NCI-H82 treated with DMSO at 0.1 percent for 48 hours (cell line): Measurements from ENCODE around the gene NOTO.
A peak's percentile ranks its signal among the peaks of the same experiment; 100 is the strongest.

Experiments
- DNase-seq: peaks from one replicate; lab custom pipeline; 2025; ENCODE audit not compliant: unreplicated experiment; lab: John Stamatoyannopoulos, UW

The NOTO gene

GRCh38 chr2:73233932-73234832 is 31.8 kb downstream of the NOTO start, which contains the start of gene CCT7:
Gene CCT7, plus strand, starts transcription at chr2:73234308. Its CDS starts 71 bp downstream, at chr2:73234379.
- peak; percentile 81 for DNase-seq

- no peak for DNase-seq
Observed at GRCh38 chr2:73235315-73236028, 33.1 kb downstream of the NOTO start.

GRCh38 chr2:73237168-73237567 is 34.8 kb downstream of the NOTO start:
- no peak for DNase-seq

DNA sequence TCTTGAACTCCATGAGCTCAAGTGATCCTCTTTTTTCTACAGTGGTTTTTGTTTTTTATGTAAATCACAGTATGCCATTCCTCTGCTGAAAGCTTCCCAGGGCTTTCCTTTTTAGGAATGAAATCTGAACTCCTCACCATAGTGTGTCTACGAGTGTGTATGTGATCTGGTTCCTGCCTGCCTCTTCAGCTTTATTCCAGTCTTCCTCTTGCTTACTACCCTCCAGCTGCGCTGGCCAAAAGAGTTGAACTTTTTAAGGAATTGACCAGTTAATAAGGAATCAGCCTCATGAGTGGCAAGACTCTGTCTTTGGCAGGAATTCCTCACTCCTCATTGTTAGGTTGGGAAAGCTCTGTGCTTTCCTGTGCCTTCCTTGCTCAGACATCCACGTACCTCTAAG is 35.8 kb downstream of the NOTO start:
- DNase-seq = no peak

DNA sequence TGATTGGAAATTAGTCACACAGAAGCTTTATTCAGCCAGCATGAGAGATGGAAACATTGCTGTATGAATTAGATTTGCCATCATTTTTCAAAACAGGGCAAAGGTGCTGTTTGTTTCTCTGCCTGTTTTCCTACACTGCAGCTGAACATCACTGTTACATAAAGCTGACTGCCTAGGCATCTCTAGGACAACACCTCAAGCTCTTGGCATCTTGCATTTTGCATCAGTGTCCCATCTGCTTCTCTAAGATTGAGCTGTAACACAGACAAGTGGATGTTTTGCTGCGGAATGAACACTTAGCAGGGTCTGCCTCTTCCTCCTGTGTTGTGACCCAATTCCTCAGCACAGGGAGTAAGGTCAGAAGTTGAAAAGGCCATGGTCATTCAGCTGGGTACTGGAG is 36.6 kb downstream of the NOTO start:
- no peak for DNase-seq

GRCh38 chr2:73239776-73240175 is 37.4 kb downstream of the NOTO start:
- no peak for DNase-seq

DNA sequence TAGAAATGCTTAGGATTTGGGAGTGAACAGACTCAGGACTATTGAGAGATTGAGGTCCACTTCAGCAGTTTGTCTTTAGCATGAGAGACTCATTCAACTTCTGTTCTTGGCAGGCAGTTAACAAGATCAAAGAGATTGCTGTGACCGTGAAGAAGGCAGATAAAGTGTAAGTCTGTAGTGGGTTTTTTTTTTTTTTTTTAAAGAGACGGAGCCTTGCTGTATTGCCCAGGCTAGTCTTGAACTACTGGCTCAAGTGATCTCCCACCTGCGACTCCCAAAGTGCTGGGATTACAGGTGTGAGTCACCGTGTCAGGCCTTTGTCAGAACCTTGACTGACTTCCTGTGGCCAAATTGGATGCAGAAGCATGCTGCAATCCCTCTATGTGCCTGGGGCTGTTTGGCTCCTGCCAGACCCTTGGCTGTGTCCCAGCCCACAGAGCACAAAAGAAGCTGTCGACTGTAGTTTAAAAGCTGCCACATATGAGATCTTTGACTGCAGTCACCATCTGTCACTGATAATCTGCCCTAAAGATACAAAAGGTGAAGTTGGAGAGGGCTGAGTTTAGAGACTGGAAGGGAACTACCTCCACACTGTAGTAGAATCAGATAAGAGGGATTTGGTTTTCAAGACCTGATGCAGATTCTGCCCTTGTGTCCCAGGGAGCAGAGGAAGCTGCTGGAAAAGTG is 41.7 kb downstream of the NOTO start:
- peak; percentile 87 for DNase-seq

- no peak for DNase-seq
Observed at GRCh38 chr2:73244580-73244979, 42.2 kb downstream of the NOTO start.

- DNase-seq = no peak
Observed at GRCh38 chr2:73246850-73247249, 44.5 kb downstream of the NOTO start.

DNA sequence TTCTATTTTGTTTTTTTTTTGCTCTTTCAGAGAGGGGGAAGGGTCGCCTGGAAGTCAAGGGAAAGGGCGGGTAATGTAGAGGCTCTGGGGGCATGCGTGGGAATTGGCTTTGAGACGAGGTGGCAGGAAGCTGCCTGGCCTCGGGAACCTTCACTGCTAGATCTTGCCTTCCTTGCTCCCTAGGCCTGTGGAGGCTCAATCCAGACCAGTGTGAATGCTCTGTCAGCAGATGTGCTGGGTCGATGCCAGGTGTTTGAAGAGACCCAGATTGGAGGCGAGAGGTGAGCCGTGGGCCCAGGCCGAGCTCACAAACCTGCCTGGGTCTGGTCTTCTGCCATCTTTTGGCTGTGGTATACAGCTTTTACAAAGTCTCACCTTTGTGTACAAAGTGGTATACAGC is 47.3 kb downstream of the NOTO start:
- no peak for DNase-seq

DNA sequence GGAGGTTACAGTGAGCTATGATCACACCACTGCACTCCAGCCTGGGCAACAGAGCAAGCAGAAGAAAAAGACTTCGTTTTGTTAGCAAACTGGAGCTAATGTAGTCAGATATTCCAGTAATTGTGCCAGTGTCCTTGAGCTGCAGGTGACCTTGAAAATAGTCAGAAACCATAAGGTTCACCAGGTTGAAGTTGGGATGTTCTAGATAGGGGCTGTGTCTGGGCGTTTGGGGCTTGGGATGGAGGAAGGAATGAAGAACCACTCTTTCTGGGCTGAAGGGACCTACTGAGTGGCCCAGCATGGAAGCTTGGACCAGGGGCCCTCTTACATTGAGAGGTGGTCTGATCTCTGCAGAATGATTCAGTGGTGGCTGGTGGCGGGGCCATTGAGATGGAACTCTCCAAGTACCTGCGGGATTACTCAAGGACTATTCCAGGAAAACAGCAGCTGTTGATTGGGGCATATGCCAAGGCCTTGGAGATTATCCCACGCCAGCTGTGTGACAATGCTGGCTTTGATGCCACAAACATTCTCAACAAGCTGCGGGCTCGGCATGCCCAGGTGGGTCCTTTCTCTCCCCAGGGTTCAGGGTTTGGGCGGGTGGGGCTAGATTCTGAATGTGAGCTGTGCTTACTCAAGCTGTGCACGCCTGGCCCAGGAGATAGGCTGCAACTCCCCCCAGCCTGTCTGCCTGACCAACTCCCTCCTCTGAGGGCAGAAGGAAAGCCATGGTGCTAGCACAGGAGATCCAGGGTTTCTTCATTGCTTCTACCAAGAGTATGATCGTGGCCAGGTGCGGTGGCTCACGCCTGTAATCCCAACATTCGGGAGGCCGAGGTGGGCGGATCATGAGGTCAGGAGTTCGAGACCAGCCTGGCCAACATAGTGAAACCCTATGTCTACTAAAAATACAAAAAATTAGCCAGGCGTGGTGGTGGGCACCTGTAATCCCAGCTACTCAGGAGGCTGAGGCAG is 48.8 kb downstream of the NOTO start:
- DNase-seq = no peak

DNA sequence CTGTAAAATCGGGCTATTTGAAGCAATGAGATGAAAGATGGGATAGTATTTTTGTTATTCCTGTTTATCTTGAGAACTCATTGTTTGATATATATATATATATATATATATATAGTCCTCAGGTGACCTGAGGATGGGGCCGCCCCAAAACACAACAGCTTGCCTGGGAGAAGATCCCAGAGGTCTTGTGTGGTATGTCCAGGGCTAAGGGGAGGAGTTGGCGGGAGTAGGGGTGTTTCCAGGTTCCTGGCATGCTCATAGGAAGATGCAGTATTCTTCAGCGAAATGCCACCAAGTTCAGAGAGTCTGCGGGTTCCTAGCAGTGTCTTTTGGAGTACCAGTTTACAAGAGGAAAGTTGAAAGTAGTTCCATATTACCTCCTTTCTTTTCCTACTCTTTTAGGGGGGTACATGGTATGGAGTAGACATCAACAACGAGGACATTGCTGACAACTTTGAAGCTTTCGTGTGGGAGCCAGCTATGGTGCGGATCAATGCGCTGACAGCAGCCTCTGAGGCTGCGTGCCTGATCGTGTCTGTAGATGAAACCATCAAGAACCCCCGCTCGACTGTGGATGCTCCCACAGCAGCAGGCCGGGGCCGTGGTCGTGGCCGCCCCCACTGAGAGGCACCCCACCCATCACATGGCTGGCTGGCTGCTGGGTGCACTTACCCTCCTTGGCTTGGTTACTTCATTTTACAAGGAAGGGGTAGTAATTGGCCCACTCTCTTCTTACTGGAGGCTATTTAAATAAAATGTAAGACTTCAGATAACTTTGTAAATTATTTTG is 50.1 kb downstream of the NOTO start:
- no peak for DNase-seq

DNA sequence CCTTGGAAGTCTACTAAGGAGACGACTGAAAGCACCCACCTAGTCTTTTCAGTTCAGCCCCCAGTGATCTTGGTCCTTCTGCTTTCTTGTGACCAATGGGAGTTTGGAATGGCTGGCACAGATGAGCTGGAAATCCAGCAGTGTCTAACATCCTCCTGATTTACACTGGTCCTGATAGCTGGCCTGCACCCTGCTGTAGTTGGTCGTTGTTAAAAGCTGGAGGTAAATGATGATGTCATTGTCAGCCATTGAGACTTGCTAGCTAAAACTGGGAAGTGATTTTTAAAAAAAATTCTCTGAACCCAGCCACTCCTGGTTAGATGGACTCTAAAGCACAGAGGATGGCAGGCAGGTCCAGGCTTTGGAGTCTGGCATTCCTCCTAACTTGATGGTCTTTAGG is 51.0 kb downstream of the NOTO start:
- no peak for DNase-seq

DNA sequence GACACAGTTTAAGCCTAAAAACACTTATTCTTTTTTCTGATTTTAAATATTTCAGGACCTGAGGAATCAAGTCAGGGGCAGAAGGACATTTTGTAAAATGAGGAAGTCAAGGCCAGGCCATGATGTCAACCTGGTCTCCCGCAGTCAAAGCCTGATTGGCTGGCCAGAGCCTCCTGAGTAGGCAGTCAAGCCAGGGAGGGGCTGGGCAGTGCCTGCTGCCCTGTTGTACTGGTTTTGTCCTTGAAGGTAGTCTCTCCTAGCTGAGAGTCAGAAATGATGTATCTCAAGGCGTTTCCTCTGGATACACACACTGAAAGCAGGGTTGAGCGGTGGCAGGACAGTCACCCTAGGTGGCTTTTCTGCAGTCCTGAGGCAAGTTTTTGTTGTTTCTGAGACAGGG is 51.5 kb downstream of the NOTO start:
- DNase-seq = no peak

- DNase-seq = no peak
Observed at GRCh38 chr2:73254343-73255006, 52.1 kb downstream of the NOTO start.

DNA sequence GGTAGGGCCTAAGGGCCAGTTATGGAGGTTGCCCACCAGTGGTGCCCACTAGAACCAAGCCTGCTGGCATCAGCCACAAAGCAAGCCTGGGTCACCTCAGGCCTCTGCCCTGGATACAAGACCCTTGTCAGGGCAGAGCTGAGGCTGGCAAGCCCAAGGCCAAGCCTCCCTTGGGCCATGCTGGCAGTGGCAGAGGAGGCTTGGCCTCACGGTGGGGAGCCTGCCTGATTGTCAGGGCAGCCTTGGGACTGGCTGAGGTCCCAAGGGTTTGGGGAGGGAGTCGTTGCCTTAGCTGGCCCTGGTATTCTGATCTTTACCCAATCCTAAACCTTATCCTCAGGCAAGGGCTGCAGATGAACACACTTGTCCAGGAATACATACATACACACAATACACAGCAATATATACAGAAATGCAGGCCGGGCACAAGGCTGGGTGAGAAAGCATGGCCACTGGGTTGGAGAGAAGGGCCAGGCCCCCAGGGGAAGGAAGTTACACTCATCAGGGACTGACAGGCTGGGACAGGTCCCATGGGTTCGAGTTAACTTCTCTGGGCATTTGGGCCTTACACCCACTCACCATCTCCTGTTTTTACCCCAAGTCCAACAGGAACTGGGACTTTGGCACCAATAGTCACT is 52.8 kb downstream of the NOTO start:
- DNase-seq = no peak

DNA sequence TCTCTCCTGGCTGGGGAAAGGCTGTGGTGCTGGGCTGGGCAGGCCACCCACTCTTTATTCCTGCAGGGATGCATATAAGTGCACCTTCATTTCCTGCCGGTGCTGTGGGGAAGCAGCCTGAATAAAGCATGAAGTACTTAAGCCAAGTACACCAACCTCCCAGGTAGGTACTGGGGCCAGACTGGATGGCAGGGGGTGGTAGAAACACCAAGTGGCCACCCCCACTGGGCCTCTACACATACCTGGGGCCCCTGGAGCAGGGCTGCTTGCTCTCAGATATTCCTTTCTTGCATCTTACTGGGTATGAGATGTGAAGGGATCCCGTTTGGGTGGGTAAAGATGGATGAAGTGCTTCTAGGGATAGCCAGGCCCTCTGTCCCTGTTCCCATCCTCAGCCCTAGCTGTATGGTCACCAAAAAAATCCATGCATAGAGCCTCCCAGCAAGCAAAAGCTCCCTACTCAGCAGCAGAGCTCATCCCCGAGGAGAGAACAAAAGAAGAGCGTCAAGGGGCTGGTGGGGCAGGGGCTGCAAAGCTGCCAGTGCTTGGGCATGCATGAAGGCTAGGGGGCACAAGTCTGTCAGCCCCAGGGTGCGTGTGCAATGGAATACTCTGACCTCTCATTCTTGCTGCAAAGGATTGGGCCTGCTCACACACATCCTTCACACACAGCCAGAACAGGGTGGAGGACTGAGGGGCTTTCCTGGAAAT is 53.7 kb downstream of the NOTO start:
- DNase-seq = no peak

- no peak for DNase-seq
Observed at GRCh38 chr2:73256618-73256922, 54.2 kb downstream of the NOTO start.
